ENCODE measurements around the gene AFF2.
"Not testable (repeated sequence)": the region's sequence is repeated elsewhere in the genome, so short reads cannot be mapped to it uniquely, and the experiment has no call there.

AFF2 gene

GRCh38 chrX:148871422-148872160, 371.2 kb downstream of the AFF2 start:
- no peak for DNase-seq

- no peak for DNase-seq
These were observed 371.7 kb downstream of the AFF2 start for GRCh38 chrX:148872161-148872535.

DNA sequence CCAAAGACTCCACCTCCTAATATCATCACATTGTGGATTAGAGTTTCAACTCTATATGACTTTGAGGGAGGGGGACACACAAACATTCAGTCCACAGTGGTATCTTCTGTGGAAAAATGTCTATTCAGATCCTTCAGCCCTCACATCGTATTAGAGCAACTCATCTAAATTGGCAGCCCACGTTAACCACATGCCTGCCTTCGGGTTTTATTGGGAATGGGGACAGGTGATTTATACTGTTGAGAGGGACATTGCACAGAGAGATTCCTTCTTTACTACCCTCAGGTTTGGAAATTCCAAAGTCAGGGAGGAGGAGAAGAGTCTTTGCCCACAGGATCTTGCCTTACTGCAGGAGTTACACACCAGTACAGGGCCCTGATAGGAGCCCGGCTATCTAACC, 372.5 kb downstream of the AFF2 start:
- no peak for DNase-seq

DNA sequence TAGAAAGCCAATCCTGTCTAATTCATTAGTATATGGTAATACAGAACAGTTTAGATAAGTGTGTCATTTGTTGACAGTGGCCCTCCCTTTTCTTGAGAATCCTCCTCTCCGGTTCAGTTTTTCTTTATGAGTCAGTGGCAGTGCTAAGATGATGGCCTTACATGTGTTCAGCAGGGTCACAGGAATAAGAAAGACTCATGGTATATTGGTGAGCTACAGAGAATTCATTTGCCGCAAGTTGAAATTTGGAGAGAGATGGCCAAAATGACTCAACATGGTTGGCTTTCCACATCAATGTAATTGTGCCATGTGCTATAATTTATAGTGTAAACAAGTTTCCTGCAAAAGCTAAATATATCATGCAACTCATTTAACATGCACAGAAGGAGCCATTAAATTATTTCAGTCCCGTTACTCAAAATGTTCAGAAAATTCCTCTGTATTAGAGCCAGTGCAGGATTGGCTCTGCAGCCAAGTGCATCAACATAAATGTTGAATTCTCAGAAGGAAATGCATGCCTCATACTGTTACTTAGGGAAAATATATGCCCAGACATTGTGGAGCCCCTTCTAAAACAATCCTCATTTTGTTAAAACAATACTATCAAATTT, 374.3 kb downstream of the AFF2 start:
- no peak for DNase-seq

DNA sequence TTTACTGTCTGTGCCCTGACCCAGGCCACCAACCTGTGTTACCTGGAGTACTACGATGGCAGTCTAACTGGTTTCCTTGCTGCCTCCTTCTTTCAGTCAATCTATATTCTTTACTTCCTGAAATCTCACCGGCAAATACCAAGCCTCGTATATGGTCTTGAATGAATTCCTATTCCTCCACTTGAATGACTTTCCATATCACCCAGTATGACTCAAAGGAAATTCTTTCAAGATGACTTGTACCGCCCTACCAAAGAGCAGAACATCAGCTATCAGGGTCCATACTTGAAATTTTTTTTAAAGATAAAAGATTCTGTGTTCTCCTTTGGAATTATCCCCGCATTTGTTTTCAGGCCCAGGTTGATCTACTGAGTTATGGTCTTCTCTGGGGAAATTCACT, 378.0 kb downstream of the AFF2 start:
- no peak for DNase-seq

DNA sequence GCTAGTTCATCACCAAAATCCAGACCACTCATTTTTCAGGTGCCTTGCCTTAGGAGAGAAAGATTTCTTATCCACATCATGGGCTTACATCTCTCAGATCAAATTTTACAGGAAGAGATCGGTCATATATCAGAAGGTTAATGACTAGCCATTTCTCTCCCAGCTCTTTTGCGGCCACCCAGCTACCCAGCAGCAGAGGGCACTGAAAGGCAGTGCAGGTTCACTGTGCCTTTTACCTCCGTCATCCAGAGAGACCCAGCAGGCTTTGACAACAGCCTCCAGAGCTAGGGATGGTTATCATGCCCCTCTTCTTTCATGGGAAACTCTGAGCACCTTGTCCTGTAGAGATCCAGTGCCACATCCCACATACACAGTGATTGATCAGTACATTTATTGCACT, 384.8 kb downstream of the AFF2 start:
- no peak for DNase-seq

- DNase-seq, result no peak
These were observed 393.0 kb downstream of the AFF2 start for GRCh38 chrX:148893395-148893794.

DNA sequence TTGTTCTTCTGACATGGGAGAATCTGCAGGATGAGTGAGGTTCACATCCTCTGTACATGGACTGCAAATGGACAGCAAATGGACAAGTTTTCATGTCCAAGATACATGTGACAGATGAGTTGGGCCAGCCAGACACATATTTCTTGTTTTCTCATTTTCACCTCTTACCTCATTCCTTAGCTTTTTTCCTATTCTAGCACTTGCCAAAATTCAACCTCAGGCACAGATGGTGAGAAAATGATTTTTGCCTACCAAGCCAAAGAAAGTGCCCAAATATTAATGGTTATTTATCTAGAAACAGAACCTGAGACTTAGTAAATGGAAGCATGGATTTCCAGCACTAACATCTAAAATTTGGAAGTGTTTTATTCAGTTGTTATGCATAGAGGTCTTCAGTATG, 402.2 kb downstream of the AFF2 start:
- DNase-seq, result no peak

GRCh38 chrX:148903176-148903575, 402.8 kb downstream of the AFF2 start:
- DNase-seq, result no peak

- no peak for DNase-seq
These were observed 404.1 kb downstream of the AFF2 start for GRCh38 chrX:148904421-148905111.

DNA sequence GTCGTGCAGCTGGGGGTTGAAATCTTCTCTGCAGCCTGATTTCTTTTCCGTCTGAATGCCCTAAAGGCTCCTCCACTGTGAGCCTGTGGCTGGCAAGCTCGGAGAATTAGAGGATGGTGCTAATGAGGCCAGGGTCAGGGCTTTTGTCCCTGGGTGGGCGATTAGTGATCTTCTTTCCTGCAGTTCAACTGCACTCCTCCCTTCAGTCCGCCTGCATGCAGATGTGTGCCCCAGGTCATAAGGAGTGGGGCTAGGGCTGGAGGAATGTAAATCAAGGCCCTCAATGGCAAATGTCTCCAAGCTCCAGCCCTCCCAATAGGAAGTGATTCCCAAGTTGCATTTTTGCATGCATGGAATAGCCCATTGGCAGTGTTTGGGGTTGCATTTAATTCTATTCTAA, 405.0 kb downstream of the AFF2 start:
- DNase-seq, result no peak

GRCh38 chrX:148906628-148907027, 406.2 kb downstream of the AFF2 start:
- not testable (repeated sequence) for DNase-seq

GRCh38 chrX:148909758-148910157, 409.3 kb downstream of the AFF2 start:
- DNase-seq, result no peak

DNA sequence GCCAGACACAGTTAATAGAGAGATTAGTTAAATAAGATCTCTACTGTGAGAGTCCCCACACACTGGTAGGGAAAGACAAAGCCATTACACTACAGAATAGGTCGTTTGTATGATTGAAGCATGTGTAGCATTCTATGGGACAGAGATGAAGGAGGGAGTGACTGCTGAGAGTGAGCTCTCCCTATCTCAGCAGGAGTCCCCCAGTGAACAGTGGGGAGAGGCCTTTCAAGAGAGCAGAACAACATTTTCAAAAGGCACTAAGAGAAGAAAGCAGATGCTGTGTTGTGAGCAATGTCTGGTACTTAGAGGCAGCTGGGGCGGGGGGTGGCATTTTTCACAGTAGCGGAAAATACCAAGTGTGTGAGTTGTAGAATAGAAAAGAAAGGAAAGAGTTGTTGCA, 413.6 kb downstream of the AFF2 start:
- DNase-seq, result no peak

DNA sequence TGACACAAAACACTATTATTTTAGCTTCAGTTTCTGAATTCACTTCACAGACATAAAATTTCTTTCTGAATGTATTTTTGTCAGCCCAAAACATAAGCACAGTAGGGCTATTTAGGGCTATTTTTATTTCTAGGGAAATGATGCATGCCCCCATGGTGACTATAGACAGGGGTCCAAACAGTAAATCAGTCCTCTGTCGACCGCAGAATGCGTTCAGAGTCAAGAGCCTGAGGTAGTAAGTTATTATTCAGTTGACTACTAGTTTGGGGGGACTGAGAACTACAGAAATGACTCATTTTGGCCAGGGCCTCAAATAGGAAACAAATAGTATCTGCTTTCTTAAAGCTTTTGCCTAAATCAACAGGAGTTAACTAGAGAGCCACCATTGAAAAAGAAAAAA, 414.4 kb downstream of the AFF2 start:
- DNase-seq, result no peak

DNA sequence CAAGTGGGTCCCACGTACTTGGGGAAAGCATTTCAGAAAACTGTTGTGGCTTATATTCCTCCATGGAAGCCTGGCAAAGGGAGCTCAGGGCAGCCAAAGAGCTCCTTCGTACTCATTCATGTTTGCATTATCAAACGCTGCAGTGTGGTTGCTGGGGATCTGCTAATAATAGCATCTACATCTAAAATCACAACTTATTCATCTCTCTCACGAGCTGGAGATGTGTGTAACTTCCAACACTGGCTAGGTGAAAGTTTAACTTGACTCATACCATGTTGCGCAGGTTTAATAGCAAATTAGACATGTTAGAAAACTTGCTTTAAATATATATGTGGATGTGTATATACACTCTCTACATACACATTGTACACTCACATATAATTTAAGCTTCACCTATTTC, 415.1 kb downstream of the AFF2 start:
- DNase-seq, result no peak

- no peak for DNase-seq
These were observed 417.0 kb downstream of the AFF2 start for GRCh38 chrX:148917441-148917840.

- no peak for DNase-seq
These were observed 423.2 kb downstream of the AFF2 start for GRCh38 chrX:148923631-148924030.

DNA sequence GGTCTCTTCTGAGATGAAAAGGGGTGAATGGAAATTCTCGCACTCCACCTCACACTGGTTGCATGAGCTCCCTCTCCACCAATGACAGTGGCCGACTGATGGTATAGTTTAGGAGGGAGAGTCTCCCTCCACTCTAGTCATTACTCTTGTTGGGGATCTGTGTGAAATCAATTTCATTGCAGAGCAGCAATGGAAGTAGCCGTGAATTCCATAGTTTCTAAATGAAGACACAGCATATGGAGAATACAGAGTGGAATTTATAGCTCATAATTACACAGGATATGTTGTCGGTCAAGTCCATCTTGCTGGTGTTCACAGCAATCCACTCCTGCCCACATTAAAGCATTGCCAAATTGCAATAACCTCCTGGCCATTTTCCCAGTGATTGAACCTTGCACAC, 426.0 kb downstream of the AFF2 start:
- DNase-seq, result no peak

GRCh38 chrX:148928811-148929210, 428.4 kb downstream of the AFF2 start:
- DNase-seq, result no peak

- DNase-seq, result no peak
These were observed 429.3 kb downstream of the AFF2 start for GRCh38 chrX:148929686-148930085.

DNA sequence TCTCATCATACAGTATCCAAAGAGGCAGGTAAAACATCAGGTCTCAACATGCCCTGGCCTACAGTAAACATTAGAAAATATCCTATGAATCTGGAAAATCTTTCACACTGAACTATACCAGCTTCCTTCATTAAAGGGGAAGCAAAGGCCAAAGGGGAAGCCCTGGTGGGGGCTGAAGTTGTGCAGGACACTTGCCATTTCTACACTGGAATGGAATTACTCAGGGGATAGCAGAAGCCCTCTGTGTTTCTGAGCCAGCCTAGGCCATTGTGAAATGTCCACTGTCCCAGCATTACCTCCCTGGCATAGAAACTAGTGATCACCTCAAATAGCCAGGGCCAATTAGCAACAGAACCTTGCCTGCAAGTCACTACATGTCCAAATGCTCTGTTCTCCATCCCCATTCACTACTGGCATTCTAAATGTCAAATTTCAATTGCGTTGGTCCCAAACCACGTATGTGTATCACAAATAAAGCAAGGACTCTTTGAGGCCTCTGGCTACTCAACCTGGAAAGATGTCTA, 429.9 kb downstream of the AFF2 start:
- DNase-seq, result no peak

DNA sequence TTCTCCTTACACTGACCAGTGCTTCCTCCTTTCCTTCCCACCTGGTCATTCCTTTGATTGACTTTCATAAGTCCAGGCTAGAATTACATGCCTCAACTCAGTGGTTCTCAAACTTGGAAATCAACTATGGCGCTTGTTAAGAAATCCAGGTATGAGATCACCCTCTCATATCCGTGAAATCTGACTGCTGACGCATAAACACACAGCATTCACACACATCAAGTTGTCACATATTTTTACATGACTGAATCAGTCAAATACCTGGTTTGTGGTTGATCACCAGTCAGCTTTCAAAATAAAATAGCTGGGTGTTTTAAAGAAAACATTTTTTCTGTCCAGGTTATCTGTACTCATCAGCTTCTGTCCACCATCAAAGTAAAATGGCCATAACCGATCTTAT, 433.5 kb downstream of the AFF2 start:
- DNase-seq, result no peak

GRCh38 chrX:148938348-148938747, 437.9 kb downstream of the AFF2 start:
- no peak for DNase-seq
